H9 (cell line): Measurements from ENCODE around the gene PDZRN4. TPM values are rescaled to one million over a fixed set of nuclear protein-coding genes. Genes with fewer than 3 reads are reported as not detected.
"Not testable (repeated sequence)": the region's sequence is repeated elsewhere in the genome, so short reads cannot be mapped to it uniquely, and the experiment has no call there.

Experiments used
- DNase-seq: peaks from one replicate; pipeline ENCODE4 v3.0.0-alpha.2; 2017
- H2AFZ ChIP-seq: one replicate; pipeline ENCODE4 v1.6.1; 2013; ENCODE audit warnings: mild to moderate bottlenecking, low read length, control low read depth, moderate library complexity
- H2AK5ac ChIP-seq: 2 replicates; pipeline ENCODE4 v1.6.1; 2013; ENCODE audit warnings: low read length, control low read depth, mixed read lengths; ENCODE audit not compliant: insufficient read length
- H2BK120ac ChIP-seq: one replicate; pipeline ENCODE4 v1.6.1; 2013; ENCODE audit warnings: low read depth, mild to moderate bottlenecking, low read length, control low read depth, inconsistent platforms; ENCODE audit not compliant: poor library complexity, severe bottlenecking
- H2BK12ac ChIP-seq: 2 replicates; pipeline ENCODE4 v1.6.1; 2013; ENCODE audit warnings: low read length, control low read depth, mixed read lengths, low read depth; ENCODE audit not compliant: insufficient read length
- H2BK15ac ChIP-seq: 2 replicates; pipeline ENCODE4 v1.6.1; 2013; ENCODE audit warnings: low read depth, low read length, control low read depth
- H2BK20ac ChIP-seq: one replicate; pipeline ENCODE4 v1.6.1; 2013; ENCODE audit warnings: low read depth, mild to moderate bottlenecking, low read length, control low read depth, inconsistent platforms; ENCODE audit not compliant: poor library complexity, severe bottlenecking
- H2BK5ac ChIP-seq: 2 replicates; pipeline ENCODE4 v1.6.1; 2013; ENCODE audit warnings: low read length, control low read depth, mixed read lengths; ENCODE audit not compliant: insufficient read length
- H3K14ac ChIP-seq: 2 replicates; pipeline ENCODE4 v1.6.1; 2013; ENCODE audit warnings: low read length, control low read depth; ENCODE audit not compliant: insufficient read depth
- H3K18ac ChIP-seq: 2 replicates; pipeline ENCODE4 v1.6.1; 2013; ENCODE audit warnings: low read depth, mild to moderate bottlenecking, mixed read lengths, low read length, control low read depth; ENCODE audit not compliant: insufficient read length
- H3K23ac ChIP-seq: 2 replicates; pipeline ENCODE4 v1.6.1; 2013; ENCODE audit warnings: low read length, control low read depth, mixed read lengths, low read depth; ENCODE audit not compliant: insufficient read length
- H3K23me2 ChIP-seq: 2 replicates; pipeline ENCODE4 v1.6.1; 2013; ENCODE audit warnings: low read depth, mild to moderate bottlenecking, mixed read lengths, low read length, control low read depth; ENCODE audit not compliant: insufficient read length, poor library complexity, severe bottlenecking
- H3K27ac ChIP-seq: 2 replicates; pipeline ENCODE4 v1.5.1; 2013; ENCODE audit warnings: low read length, control low read depth, mixed read lengths, low read depth; ENCODE audit not compliant: insufficient read length
- H3K27me3 ChIP-seq: 2 replicates; pipeline ENCODE4 v1.6.1; 2013; ENCODE audit warnings: low read length, control low read depth, inconsistent platforms; ENCODE audit not compliant: insufficient read depth
- H3K4ac ChIP-seq: 2 replicates; pipeline ENCODE4 v1.6.1; 2013; ENCODE audit warnings: low read depth, mild to moderate bottlenecking, control low read depth, inconsistent platforms, low read length, moderate library complexity
- H3K4me1 ChIP-seq: 2 replicates; pipeline ENCODE4 v1.6.1; 2013; ENCODE audit warnings: low read length, control low read depth, inconsistent platforms; ENCODE audit not compliant: insufficient read depth
- H3K4me2 ChIP-seq: 2 replicates; pipeline ENCODE4 v1.6.1; 2013; ENCODE audit warnings: low read length, control low read depth, mixed read lengths; ENCODE audit not compliant: insufficient read length, insufficient read depth
- H3K56ac ChIP-seq: 2 replicates; pipeline ENCODE4 v1.6.1; 2013; ENCODE audit warnings: low read depth, mild to moderate bottlenecking, mixed read lengths, low read length, control low read depth; ENCODE audit not compliant: insufficient read length
- H3K79me1 ChIP-seq: 2 replicates; pipeline ENCODE4 v1.6.1; 2013; ENCODE audit warnings: low read depth, mild to moderate bottlenecking, moderate library complexity, low read length, control low read depth, inconsistent platforms; ENCODE audit not compliant: insufficient read depth, poor library complexity, severe bottlenecking
- H3K79me2 ChIP-seq: 2 replicates; pipeline ENCODE4 v1.6.1; 2013; ENCODE audit warnings: low read length, control low read depth, inconsistent platforms; ENCODE audit not compliant: insufficient read depth
- H3K9ac ChIP-seq: 2 replicates; pipeline ENCODE4 v1.6.1; 2013; ENCODE audit warnings: low read length, control low read depth, mixed read lengths; ENCODE audit not compliant: insufficient read length; ENCODE audit errors: extremely low read depth
- H3K9me3 ChIP-seq: one replicate; pipeline ENCODE4 v1.6.1; 2013; ENCODE audit warnings: low read depth, low read length, inconsistent platforms; ENCODE audit not compliant: control insufficient read depth
- H3T11ph ChIP-seq: one replicate; pipeline ENCODE4 v1.6.1; 2013; ENCODE audit warnings: mild to moderate bottlenecking, low read length, control low read depth, inconsistent platforms
- H4K20me1 ChIP-seq: one replicate; pipeline ENCODE4 v1.6.1; 2013; ENCODE audit not compliant: control insufficient read depth, insufficient read length, insufficient read depth
- H4K5ac ChIP-seq: 2 replicates; pipeline ENCODE4 v1.6.1; 2013; ENCODE audit warnings: low read depth, mild to moderate bottlenecking, mixed read lengths, low read length, control low read depth; ENCODE audit not compliant: insufficient read length
- H4K8ac ChIP-seq: replicated peaks from 2 replicates; pipeline ENCODE4 v1.6.1; 2013; ENCODE audit warnings: low read length, control low read depth, mixed read lengths, low read depth; ENCODE audit not compliant: insufficient read length
- H4K91ac ChIP-seq: 2 replicates; pipeline ENCODE4 v1.6.1; 2013; ENCODE audit warnings: low read depth, mild to moderate bottlenecking, moderate library complexity, mixed read lengths, low read length, control low read depth; ENCODE audit not compliant: insufficient read length
- H3K27ac Mint-ChIP-seq, 3 experiments: 2 replicates in 2 of 3; 3 replicates in 1 of 3; pipeline ENCODE4 v1.8.0; 2020 to 2021; ENCODE audit warnings: mixed read lengths in 3 of 3, mild to moderate bottlenecking in 1 of 3, moderate library complexity in 1 of 3
- H3K27me3 Mint-ChIP-seq: 2 replicates; pipeline ENCODE4 v1.8.0; 2021; ENCODE audit warnings: low read depth, mild to moderate bottlenecking, moderate library complexity, mixed read lengths
- H3K36me3 Mint-ChIP-seq, 3 experiments: 2 replicates in 2 of 3; 3 replicates in 1 of 3; pipeline ENCODE4 v1.8.0; 2020 to 2021; ENCODE audit warnings: low read depth in 3 of 3, mixed read lengths in 3 of 3; ENCODE audit not compliant: insufficient read depth in 1 of 3
- H3K4me1 Mint-ChIP-seq, 2 experiments: 2 replicates each; pipeline ENCODE4 v1.8.0; 2020; ENCODE audit warnings: mixed read lengths in 2 of 2
- H3K4me3 Mint-ChIP-seq, 2 experiments: 2 replicates in 1 of 2; 3 replicates in 1 of 2; pipeline ENCODE4 v1.8.0; 2020 to 2021; ENCODE audit warnings: mild to moderate bottlenecking in 2 of 2, mixed read lengths in 2 of 2, moderate library complexity in 1 of 2
- H3K9me3 Mint-ChIP-seq, 2 experiments: 2 replicates in 1 of 2; 3 replicates in 1 of 2; pipeline ENCODE4 v1.8.0; 2020; ENCODE audit warnings: mild to moderate bottlenecking in 2 of 2, mixed read lengths in 2 of 2, moderate library complexity in 1 of 2
- WGBS: extraction: QIAGEN DNeasy Blood & Tissue Kit; methylation state at CpG from one replicate; pipeline ENCODE4 v1.1.7; 2013; ENCODE audit warnings: missing lambda C conversion rate, low lambda C conversion rate, mixed read lengths; ENCODE audit not compliant: insufficient read length; ENCODE audit errors: extremely low coverage; 5-methylcytosine and 5-hydroxymethylcytosine counted together
- total RNA-seq: library from RNA; stranded (reverse); gene quantifications from 2 replicates; pipeline ENCODE4 v1.2.1, GENCODE V29; 2021

Gene PDZRN4
- total RNA-seq, 1 experiment from 2014 or later: not detected

DNA sequence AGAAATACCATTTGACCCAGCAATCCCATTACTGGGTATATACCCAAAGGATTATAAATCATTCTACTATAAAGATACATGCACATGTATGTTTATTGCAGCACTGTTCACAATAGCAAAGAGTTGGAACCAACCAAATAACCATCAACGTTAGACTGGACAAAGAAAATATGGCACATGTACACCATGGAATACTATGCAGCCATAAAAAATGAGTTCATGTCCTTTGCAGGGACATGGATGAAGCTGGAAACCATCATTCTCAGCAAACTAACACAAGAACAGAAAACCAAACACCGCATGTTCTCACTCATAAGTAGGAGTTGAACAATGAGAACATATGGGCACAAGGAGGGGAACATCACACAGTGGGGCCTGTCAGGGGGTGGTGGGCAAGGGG, 97.3 kb downstream of the PDZRN4 start:
- H4K5ac ChIP-seq, H3K36me3 Mint-ChIP-seq, H3K9me3 ChIP-seq, H2BK5ac ChIP-seq, H3K4ac ChIP-seq, H3K4me3 Mint-ChIP-seq, H3K14ac ChIP-seq, H3K4me1 Mint-ChIP-seq, H3K79me2 ChIP-seq, H2AFZ ChIP-seq, H2BK120ac ChIP-seq, H3K9ac ChIP-seq, H3K27me3 ChIP-seq, H3K23me2 ChIP-seq, H3K27ac ChIP-seq, H4K91ac ChIP-seq, H3K79me1 ChIP-seq, H3K27me3 Mint-ChIP-seq, H2BK20ac ChIP-seq, H3K56ac ChIP-seq, DNase-seq, H2AK5ac ChIP-seq, H3K18ac ChIP-seq, H4K20me1 ChIP-seq, H3K23ac ChIP-seq, H3K4me2 ChIP-seq, H3K4me1 ChIP-seq, H2BK12ac ChIP-seq, H4K8ac ChIP-seq, H2BK15ac ChIP-seq, H3T11ph ChIP-seq, H3K9me3 Mint-ChIP-seq, H3K27ac Mint-ChIP-seq: not testable (repeated sequence)
- WGBS: no CpG with 5 or more reads among the region's 2 CpGs
